ENCODE results near the gene CHAD. TPM values are rescaled to one million over a fixed set of nuclear protein-coding genes. Genes with fewer than 3 reads are reported as not detected.

The CHAD gene
- total and polyA plus RNA-seq, 2 experiments from 2014 or later: not detected

DNA sequence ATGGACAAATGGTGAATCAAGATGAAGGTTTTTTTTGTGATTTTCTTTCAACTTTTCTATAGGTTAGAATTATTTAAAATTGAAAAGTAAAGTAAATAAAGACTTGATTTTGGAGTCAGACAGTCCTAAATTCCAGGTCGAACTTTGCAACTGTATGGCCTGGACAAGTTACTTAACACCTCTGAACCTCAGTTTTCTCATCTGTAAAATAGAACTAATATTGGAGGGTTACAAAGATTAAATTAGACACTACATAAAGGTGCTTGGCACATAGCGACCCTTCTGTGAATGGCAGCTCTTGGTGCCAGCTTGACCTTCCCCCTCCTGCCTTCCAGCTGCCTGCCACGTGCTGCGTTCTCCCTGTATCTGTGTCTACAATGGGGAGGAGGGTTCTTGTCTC lies 13.0 kb upstream of the CHAD start:
- in situ Hi-C loops (cut with MboI): loop anchor here (25.0 kb wide), 1 partner anchor 106 kb away; no protein-coding TSS in a partner anchor
- 66 to 69% methylated on average over 4 of the region's 4 CpGs for WGBS, 2 experiments (ENCODE audit: low coverage in 1 of 2, low lambda C conversion rate in 2 of 2, missing lambda C conversion rate in 2 of 2)
- no peak overlapping the region for H2AFZ ChIP-seq
- no peak overlapping the region for H3K9ac ChIP-seq
- no peaks in the 10 kb centered on the region for H3K9me3 ChIP-seq (ENCODE audit: low read depth)
- H3K79me2 ChIP-seq (ENCODE audit: insufficient read depth): peaks cover 18% of the 10 kb centered on the region
- H3F3A ChIP-seq (ENCODE audit: insufficient read depth): peaks cover 33% of the 10 kb centered on the region
- no peaks in the 10 kb centered on the region for H3K27me3 ChIP-seq (replicated peaks; ENCODE audit: insufficient read depth)
- no peak for DNase-seq
- no peak overlapping the region for H3K4me3 ChIP-seq
- no peaks in the 10 kb centered on the region; the same call in 1 of the 2 replicates for H3K36me3 ChIP-seq (ENCODE audit: low read depth)
- no peaks in the 10 kb centered on the region for H3K9me2 ChIP-seq (ENCODE audit: insufficient read depth)
- H3K27ac ChIP-seq: no peak overlapping the region
- TF ChIP-seq EZH2phosphoT487 (IDR thresholded peaks at IDR 0.05; ENCODE audit: insufficient read depth, low read depth) (no peak), EZH2 (IDR thresholded peaks at IDR 0.05; ENCODE audit: insufficient read depth, poor library complexity, severe bottlenecking) (no peak)
- H3K4me2 ChIP-seq (ENCODE audit: unreplicated experiment): no peak overlapping the region
- no peaks in the 10 kb centered on the region for H4K20me1 ChIP-seq (ENCODE audit: insufficient read depth)
- H3K4me1 ChIP-seq (ENCODE audit: insufficient read depth): peaks cover 8% of the 10 kb centered on the region

DNA sequence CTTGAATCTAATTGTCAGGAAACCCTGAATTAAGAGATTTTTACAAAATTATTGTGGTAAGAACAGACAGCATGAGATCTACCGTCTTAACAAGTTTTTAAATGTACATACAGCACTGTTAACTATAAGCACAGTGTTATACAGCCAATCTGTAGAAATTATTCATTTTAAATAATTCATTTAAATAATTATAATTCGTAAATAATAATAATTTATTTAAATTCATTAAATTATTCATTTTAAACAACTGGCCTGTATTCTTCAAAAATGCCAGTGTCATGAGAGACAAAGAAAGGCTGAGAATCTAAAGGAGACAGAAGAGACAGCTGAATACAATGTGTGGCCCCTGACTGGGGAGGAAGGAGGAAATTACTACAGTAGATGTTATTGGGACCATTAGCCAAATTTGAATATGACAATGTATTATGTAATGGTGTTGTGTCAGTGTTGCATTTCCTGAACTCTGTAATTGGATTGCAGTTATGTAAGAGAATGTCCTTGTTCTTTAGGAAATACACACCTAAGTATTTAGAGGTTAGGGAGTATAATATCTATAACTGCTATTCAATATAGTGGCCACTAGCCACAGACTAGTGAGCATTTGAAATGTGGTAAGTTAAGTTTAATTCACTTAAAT lies 12.3 kb upstream of the CHAD start:
- Histone ChIP-seq H3K9me3 (ENCODE audit: low read depth) (no peaks in the 10 kb centered on the region), H3K36me3 (ENCODE audit: low read depth) (no peaks in the 10 kb centered on the region; the same call in 1 of the 2 replicates), H3K27me3 (replicated peaks; ENCODE audit: insufficient read depth) (no peaks in the 10 kb centered on the region), H3K9me2 (ENCODE audit: insufficient read depth) (no peaks in the 10 kb centered on the region), H4K20me1 (ENCODE audit: insufficient read depth) (no peaks in the 10 kb centered on the region), H2AFZ (no peak overlapping the region), H3K4me1 (ENCODE audit: insufficient read depth) (peaks cover 8% of the 10 kb centered on the region), H3K4me3 (no peak overlapping the region), H3K79me2 (ENCODE audit: insufficient read depth) (peaks cover 18% of the 10 kb centered on the region), H3F3A (ENCODE audit: insufficient read depth) (peaks cover 33% of the 10 kb centered on the region), H3K4me2 (ENCODE audit: unreplicated experiment) (no peak overlapping the region), H3K9ac (no peak overlapping the region; the same call in 1 of the 2 replicates), H3K27ac (no peak overlapping the region)
- WGBS, 2 experiments (ENCODE audit: low coverage in 1 of 2, low lambda C conversion rate in 2 of 2, missing lambda C conversion rate in 2 of 2): 63 to 65% methylated on average over 2 of the region's 2 CpGs
- in situ Hi-C loops (cut with MboI): loop anchor here (25.0 kb wide), 1 partner anchor 106 kb away; no protein-coding TSS in a partner anchor
- DNase-seq: peak; percentile 38
- TF ChIP-seq EZH2phosphoT487 (IDR thresholded peaks at IDR 0.05; ENCODE audit: insufficient read depth, low read depth) (no peak), EZH2 (IDR thresholded peaks at IDR 0.05; ENCODE audit: insufficient read depth, poor library complexity, severe bottlenecking) (no peak)

GRCh38 chr17:50480142-50480764 lies 11.6 kb upstream of the CHAD start:
- Histone ChIP-seq H3K9me3 (ENCODE audit: low read depth) (no peaks in the 10 kb centered on the region), H3K4me2 (ENCODE audit: unreplicated experiment) (no peak overlapping the region), H3K4me1 (ENCODE audit: insufficient read depth) (peaks cover 8% of the 10 kb centered on the region), H3K36me3 (ENCODE audit: low read depth) (no peaks in the 10 kb centered on the region; the same call in 1 of the 2 replicates), H3F3A (ENCODE audit: insufficient read depth) (peaks cover 33% of the 10 kb centered on the region), H3K9me2 (ENCODE audit: insufficient read depth) (no peaks in the 10 kb centered on the region), H4K20me1 (ENCODE audit: insufficient read depth) (no peaks in the 10 kb centered on the region), H2AFZ (no peak overlapping the region), H3K79me2 (ENCODE audit: insufficient read depth) (peaks cover 18% of the 10 kb centered on the region), H3K4me3 (peak overlapping the region; percentile 88; the same call in 1 of the 2 replicates), H3K9ac (peak overlapping the region; percentile 82; the same call in 1 of the 2 replicates), H3K27ac (no peak overlapping the region), H3K27me3 (replicated peaks; ENCODE audit: insufficient read depth) (no peaks in the 10 kb centered on the region)
- in situ Hi-C loops (cut with MboI): loop anchor here (25.0 kb wide), 1 partner anchor 107 kb away; no protein-coding TSS in a partner anchor
- TF ChIP-seq EZH2 (IDR thresholded peaks at IDR 0.05; ENCODE audit: insufficient read depth, poor library complexity, severe bottlenecking): no peak
- no peak for TF ChIP-seq EZH2phosphoT487 (IDR thresholded peaks at IDR 0.05; ENCODE audit: insufficient read depth, low read depth)
- no peak for DNase-seq
- WGBS, 2 experiments (ENCODE audit: low coverage in 1 of 2, low lambda C conversion rate in 2 of 2, missing lambda C conversion rate in 2 of 2): 86 to 88% methylated on average over 7 of the region's 7 CpGs

DNA sequence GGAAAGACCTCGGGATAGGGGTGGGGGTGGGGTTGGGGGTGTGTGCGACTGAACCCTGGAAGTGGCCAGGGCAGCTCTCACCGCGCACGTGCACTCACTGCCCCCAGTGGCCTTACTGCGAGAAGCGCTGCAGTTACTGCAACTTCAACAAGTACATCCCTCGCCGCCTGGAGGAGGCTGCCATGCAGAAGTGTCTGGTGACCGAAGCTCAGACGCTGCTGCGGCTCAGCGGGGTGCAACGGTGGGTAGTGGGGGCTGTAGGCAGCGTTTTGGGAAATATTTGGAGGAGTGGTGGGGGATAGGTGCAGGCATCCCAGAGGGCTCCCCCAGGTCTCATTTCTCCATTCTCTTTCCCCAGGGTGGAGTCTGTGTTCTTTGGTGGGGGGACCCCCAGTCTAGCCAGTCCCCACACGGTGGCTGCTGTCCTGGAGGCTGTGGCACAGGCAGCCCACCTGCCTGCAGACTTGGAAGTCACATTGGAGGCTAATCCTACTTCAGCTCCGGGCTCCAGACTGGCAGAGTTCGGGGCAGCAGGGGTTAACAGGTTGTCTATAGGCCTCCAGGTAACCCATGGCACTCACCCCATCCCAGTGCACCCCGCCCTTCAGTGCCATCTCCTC lies 11.0 kb upstream of the CHAD start:
- H3K27me3 ChIP-seq (replicated peaks; ENCODE audit: insufficient read depth): no peaks in the 10 kb centered on the region
- peak overlapping the region; percentile 67 for H3K27ac ChIP-seq
- H3K36me3 ChIP-seq (ENCODE audit: low read depth): no peaks in the 10 kb centered on the region
- H3K9me2 ChIP-seq (ENCODE audit: insufficient read depth): no peaks in the 10 kb centered on the region
- no peaks in the 10 kb centered on the region for H3K9me3 ChIP-seq (ENCODE audit: low read depth)
- peaks cover 33% of the 10 kb centered on the region for H3F3A ChIP-seq (ENCODE audit: insufficient read depth)
- H3K4me2 ChIP-seq (ENCODE audit: unreplicated experiment): peak overlapping the region; percentile 91
- 21 to 23% methylated on average over 16 to 19 of the region's 19 CpGs for WGBS, 2 experiments (ENCODE audit: low coverage in 1 of 2, low lambda C conversion rate in 2 of 2, missing lambda C conversion rate in 2 of 2)
- peaks cover 18% of the 10 kb centered on the region for H3K79me2 ChIP-seq (ENCODE audit: insufficient read depth)
- peak overlapping the region; percentile 87 for H2AFZ ChIP-seq
- in situ Hi-C loops (cut with MboI): loop anchor here (25.0 kb wide), 1 partner anchor 108 kb away; no protein-coding TSS in a partner anchor
- no peak for TF ChIP-seq EZH2phosphoT487 (IDR thresholded peaks at IDR 0.05; ENCODE audit: insufficient read depth, low read depth)
- no peaks in the 10 kb centered on the region for H4K20me1 ChIP-seq (ENCODE audit: insufficient read depth)
- peak; percentile 93 for DNase-seq
- H3K9ac ChIP-seq: peak overlapping the region; percentile 82
- peaks cover 8% of the 10 kb centered on the region for H3K4me1 ChIP-seq (ENCODE audit: insufficient read depth)
- H3K4me3 ChIP-seq: peak overlapping the region; percentile 88
